GM23338 (cell line): ENCODE measurements around the gene TANGO2. TPM values are rescaled to one million over a fixed set of nuclear protein-coding genes. Genes with fewer than 3 reads are reported as not detected.

Experiments
- ATAC-seq: fragments of 200-7000 bp; cut with Tn5 transposase; 3 replicates; pipeline ENCODE4 v1.9.1; 2020
- DNase-seq: peaks from one replicate; pipeline ENCODE4 v3.0.0-alpha.2; 2015; ENCODE audit warnings: low spot score
- H2AFZ ChIP-seq: fragments of 200-600 bp; sonication (generic); 2 replicates; pipeline ENCODE4 v1.8.0; 2016; ENCODE audit warnings: antibody characterized with exemption, mild to moderate bottlenecking, moderate library complexity
- H3F3A ChIP-seq: fragments of 200-600 bp; sonication (generic); replicated peaks from 2 replicates; pipeline ENCODE4 v1.8.0; 2017; ENCODE audit warnings: antibody characterized with exemption, mixed run types, low read depth
- H3K27ac ChIP-seq: fragments of 200-600 bp; sonication (generic); 2 replicates; pipeline ENCODE4 v1.6.1; 2016; ENCODE audit warnings: low read depth
- H3K27me3 ChIP-seq: fragments of 200-600 bp; sonication (generic); 2 replicates; pipeline ENCODE4 v1.8.0; 2016; ENCODE audit warnings: mild to moderate bottlenecking, mixed run types, moderate library complexity; ENCODE audit not compliant: insufficient read depth
- H3K36me3 ChIP-seq: fragments of 200-600 bp; sonication (generic); 2 replicates; pipeline ENCODE4 v1.8.0; 2016; ENCODE audit warnings: mild to moderate bottlenecking; ENCODE audit not compliant: insufficient read depth
- H3K4me1 ChIP-seq: fragments of 200-600 bp; sonication (generic); 2 replicates; pipeline ENCODE4 v1.8.0; 2016; ENCODE audit warnings: mild to moderate bottlenecking, moderate library complexity; ENCODE audit not compliant: insufficient read depth
- H3K4me2 ChIP-seq: fragments of 200-600 bp; sonication (generic); 2 replicates; pipeline ENCODE4 v1.7.1; 2017; ENCODE audit warnings: mixed run types
- H3K4me3 ChIP-seq: fragments of 200-600 bp; sonication (generic); 2 replicates; pipeline ENCODE4 v1.6.1; 2016; ENCODE audit warnings: mixed run types
- H3K79me2 ChIP-seq: fragments of 200-600 bp; sonication (generic); replicated peaks from 2 replicates; pipeline ENCODE4 v1.8.0; 2017; ENCODE audit warnings: mild to moderate bottlenecking; ENCODE audit not compliant: insufficient read depth
- H3K9me2 ChIP-seq: fragments of 200-600 bp; sonication (generic); 2 replicates; pipeline ENCODE4 v1.8.0; 2017; ENCODE audit not compliant: insufficient read depth
- H4K20me1 ChIP-seq: fragments of 200-600 bp; sonication (generic); replicated peaks from 2 replicates; pipeline ENCODE4 v1.8.0; 2017; ENCODE audit warnings: mild to moderate bottlenecking; ENCODE audit not compliant: insufficient read depth
- H3K27ac Mint-ChIP-seq: 2 replicates; pipeline ENCODE4 v1.8.0; 2020; ENCODE audit warnings: inconsistent platforms, mild to moderate bottlenecking, moderate library complexity, mixed read lengths
- H3K27me3 Mint-ChIP-seq: 3 replicates; pipeline ENCODE4 v1.8.0; 2022; ENCODE audit warnings: low read depth, mild to moderate bottlenecking, moderate library complexity, mixed read lengths, inconsistent platforms; ENCODE audit not compliant: insufficient read depth, poor library complexity
- H3K36me3 Mint-ChIP-seq: 3 replicates; pipeline ENCODE4 v1.8.0; 2021; ENCODE audit warnings: low read depth, mild to moderate bottlenecking, inconsistent platforms, moderate library complexity, mixed read lengths
- H3K4me1 Mint-ChIP-seq: 3 replicates; pipeline ENCODE4 v1.8.0; 2020; ENCODE audit warnings: mild to moderate bottlenecking, inconsistent platforms, mixed read lengths
- H3K4me3 Mint-ChIP-seq: 3 replicates; pipeline ENCODE4 v1.8.0; 2021; ENCODE audit warnings: moderate library complexity, mild to moderate bottlenecking, inconsistent platforms, mixed read lengths
- H3K9me3 Mint-ChIP-seq: 3 replicates; pipeline ENCODE4 v1.8.0; 2020; ENCODE audit warnings: moderate library complexity, mild to moderate bottlenecking, inconsistent platforms, mixed read lengths
- CREB1 ChIP-seq: fragments of 250-450 bp; sonication (Bioruptor Pico); IDR thresholded peaks from 2 replicates; pipeline ENCODE4 v1.5.0; 2020; ENCODE audit warnings: low read depth, mild to moderate bottlenecking, moderate library complexity
- EZH2 ChIP-seq: fragments of 200-600 bp; sonication (generic); IDR thresholded peaks from one replicate; pipeline ENCODE4 v1.8.0; 2017; ENCODE audit warnings: antibody characterized with exemption, mild to moderate bottlenecking, low read depth; ENCODE audit not compliant: unreplicated experiment
- EZH2phosphoT487 ChIP-seq: fragments of 200-600 bp; sonication (generic); IDR thresholded peaks from one replicate; pipeline ENCODE4 v1.8.1; 2018; ENCODE audit warnings: antibody characterized with exemption; ENCODE audit not compliant: unreplicated experiment
- JUNB ChIP-seq: IDR thresholded peaks from one replicate; pipeline ENCODE4 v1.6.1; 2016; ENCODE audit warnings: antibody characterized with exemption; ENCODE audit not compliant: unreplicated experiment
- NANOG ChIP-seq: IDR thresholded peaks from 2 replicates; pipeline ENCODE4 v1.6.1; 2016; ENCODE audit warnings: antibody characterized with exemption, borderline replicate concordance
- POLR2AphosphoS5 ChIP-seq: IDR thresholded peaks from 2 replicates; pipeline ENCODE4 v1.6.1; 2016; ENCODE audit warnings: antibody characterized with exemption, low read depth
- STAT1 ChIP-seq: IDR thresholded peaks from one replicate; pipeline ENCODE4 v1.6.1; 2016; ENCODE audit warnings: antibody characterized with exemption; ENCODE audit not compliant: unreplicated experiment
- ZNF114 ChIP-seq: fragments of 250-450 bp; sonication (Bioruptor Pico); IDR thresholded peaks from 2 replicates; pipeline ENCODE4 v1.5.0; 2020; ENCODE audit warnings: mild to moderate bottlenecking, moderate library complexity
- ZNF331 ChIP-seq: fragments of 250-450 bp; sonication (Bioruptor Pico); IDR thresholded peaks from 2 replicates; pipeline ENCODE4 v1.5.0; 2020; ENCODE audit warnings: low read depth, mild to moderate bottlenecking, moderate library complexity
- polyA plus RNA-seq: library from polyadenylated mRNA; unstranded; fragments of >200 nt; fragmentation: Nextera tagmentation; extraction: Ambion mirVana; gene quantifications from 2 replicates; pipeline ENCODE4 v1.2.1, GENCODE V29; 2016
- total RNA-seq: library from RNA; depleted of rRNA; stranded (reverse); fragments of >200 nt; shearing (Covaris generic); gene quantifications from 2 replicates; pipeline ENCODE4 v1.2.3, GENCODE V29; 2014
- TF ChIP-seq, protein P1 (sequence below): IDR thresholded peaks from 2 replicates; pipeline ENCODE4 v1.6.1; 2016; ENCODE audit warnings: antibody characterized with exemption
- TF ChIP-seq, protein P2 (sequence below): IDR thresholded peaks from one replicate; pipeline ENCODE4 v1.6.1; 2018; ENCODE audit warnings: antibody characterized with exemption; ENCODE audit not compliant: unreplicated experiment
- TF ChIP-seq, protein P3 (sequence below): fragments of 250-450 bp; sonication (Bioruptor Pico); IDR thresholded peaks from 2 replicates; pipeline ENCODE4 v1.5.0; 2020; ENCODE audit warnings: mild to moderate bottlenecking, moderate library complexity
- TF ChIP-seq, protein P4 (sequence below), 2 experiments: fragments of 200-600 bp in 1 of 2; sonication (generic) in 1 of 2; conservative IDR thresholded peaks; 2 replicates each; pipeline versions ENCODE4 v1.5.1 to v1.6.1; 2016 to 2017; ENCODE audit warnings: antibody characterized with exemption in 2 of 2, low read depth in 2 of 2, mild to moderate bottlenecking in 2 of 2, moderate library complexity in 1 of 2

Gene TANGO2
- total and polyA plus RNA-seq, 2 experiments from 2014 or later = 6.9 to 15.0 TPM

DNA sequence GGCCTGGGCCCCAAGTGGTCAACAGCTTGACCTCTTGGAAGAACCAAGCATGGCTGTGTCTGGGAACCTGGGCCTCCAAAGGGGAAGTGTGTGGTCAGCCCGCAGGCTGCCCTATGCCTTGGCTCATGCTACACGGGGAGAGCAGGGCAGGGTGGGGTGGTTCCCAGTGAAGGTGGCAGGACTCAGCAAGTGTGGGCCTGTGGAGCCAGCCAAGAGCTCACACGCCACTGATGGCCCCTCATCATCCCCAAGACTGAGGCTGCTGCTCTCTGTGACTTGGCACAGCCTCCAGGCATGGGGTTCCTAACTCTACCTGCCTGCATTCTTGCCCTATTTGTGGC lies 43.2 kb downstream of the TANGO2 start:
- Histone ChIP-seq H3K9me2 (no peaks in the 10 kb centered on the region), H3K79me2 (no peaks in the 10 kb centered on the region), H3K27me3 (no peaks in the 10 kb centered on the region), H3K4me1 (no peaks in the 10 kb centered on the region), H2AFZ (no peak overlapping the region), H3K4me3 (no peak overlapping the region), H3K4me2 (no peak overlapping the region), H4K20me1 (no peaks in the 10 kb centered on the region), H3F3A (0 out of 2 replicates have a peak, but pooled peaks cover 4% of the 10 kb centered on the region), H3K27ac (no peak overlapping the region), H3K36me3 (no peaks in the 10 kb centered on the region)
- no peak for DNase-seq
- no peak for TF ChIP-seq POLR2AphosphoS5
- TF ChIP-seq, protein P1, sequence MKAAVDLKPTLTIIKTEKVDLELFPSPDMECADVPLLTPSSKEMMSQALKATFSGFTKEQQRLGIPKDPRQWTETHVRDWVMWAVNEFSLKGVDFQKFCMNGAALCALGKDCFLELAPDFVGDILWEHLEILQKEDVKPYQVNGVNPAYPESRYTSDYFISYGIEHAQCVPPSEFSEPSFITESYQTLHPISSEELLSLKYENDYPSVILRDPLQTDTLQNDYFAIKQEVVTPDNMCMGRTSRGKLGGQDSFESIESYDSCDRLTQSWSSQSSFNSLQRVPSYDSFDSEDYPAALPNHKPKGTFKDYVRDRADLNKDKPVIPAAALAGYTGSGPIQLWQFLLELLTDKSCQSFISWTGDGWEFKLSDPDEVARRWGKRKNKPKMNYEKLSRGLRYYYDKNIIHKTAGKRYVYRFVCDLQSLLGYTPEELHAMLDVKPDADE = no peak
- no peak for TF ChIP-seq CREB1 (CRISPR knock-in tag)
- TF ChIP-seq, protein P2, sequence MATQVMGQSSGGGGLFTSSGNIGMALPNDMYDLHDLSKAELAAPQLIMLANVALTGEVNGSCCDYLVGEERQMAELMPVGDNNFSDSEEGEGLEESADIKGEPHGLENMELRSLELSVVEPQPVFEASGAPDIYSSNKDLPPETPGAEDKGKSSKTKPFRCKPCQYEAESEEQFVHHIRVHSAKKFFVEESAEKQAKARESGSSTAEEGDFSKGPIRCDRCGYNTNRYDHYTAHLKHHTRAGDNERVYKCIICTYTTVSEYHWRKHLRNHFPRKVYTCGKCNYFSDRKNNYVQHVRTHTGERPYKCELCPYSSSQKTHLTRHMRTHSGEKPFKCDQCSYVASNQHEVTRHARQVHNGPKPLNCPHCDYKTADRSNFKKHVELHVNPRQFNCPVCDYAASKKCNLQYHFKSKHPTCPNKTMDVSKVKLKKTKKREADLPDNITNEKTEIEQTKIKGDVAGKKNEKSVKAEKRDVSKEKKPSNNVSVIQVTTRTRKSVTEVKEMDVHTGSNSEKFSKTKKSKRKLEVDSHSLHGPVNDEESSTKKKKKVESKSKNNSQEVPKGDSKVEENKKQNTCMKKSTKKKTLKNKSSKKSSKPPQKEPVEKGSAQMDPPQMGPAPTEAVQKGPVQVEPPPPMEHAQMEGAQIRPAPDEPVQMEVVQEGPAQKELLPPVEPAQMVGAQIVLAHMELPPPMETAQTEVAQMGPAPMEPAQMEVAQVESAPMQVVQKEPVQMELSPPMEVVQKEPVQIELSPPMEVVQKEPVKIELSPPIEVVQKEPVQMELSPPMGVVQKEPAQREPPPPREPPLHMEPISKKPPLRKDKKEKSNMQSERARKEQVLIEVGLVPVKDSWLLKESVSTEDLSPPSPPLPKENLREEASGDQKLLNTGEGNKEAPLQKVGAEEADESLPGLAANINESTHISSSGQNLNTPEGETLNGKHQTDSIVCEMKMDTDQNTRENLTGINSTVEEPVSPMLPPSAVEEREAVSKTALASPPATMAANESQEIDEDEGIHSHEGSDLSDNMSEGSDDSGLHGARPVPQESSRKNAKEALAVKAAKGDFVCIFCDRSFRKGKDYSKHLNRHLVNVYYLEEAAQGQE = no peak
- no peak for TF ChIP-seq JUNB
- TF ChIP-seq, protein P3, sequence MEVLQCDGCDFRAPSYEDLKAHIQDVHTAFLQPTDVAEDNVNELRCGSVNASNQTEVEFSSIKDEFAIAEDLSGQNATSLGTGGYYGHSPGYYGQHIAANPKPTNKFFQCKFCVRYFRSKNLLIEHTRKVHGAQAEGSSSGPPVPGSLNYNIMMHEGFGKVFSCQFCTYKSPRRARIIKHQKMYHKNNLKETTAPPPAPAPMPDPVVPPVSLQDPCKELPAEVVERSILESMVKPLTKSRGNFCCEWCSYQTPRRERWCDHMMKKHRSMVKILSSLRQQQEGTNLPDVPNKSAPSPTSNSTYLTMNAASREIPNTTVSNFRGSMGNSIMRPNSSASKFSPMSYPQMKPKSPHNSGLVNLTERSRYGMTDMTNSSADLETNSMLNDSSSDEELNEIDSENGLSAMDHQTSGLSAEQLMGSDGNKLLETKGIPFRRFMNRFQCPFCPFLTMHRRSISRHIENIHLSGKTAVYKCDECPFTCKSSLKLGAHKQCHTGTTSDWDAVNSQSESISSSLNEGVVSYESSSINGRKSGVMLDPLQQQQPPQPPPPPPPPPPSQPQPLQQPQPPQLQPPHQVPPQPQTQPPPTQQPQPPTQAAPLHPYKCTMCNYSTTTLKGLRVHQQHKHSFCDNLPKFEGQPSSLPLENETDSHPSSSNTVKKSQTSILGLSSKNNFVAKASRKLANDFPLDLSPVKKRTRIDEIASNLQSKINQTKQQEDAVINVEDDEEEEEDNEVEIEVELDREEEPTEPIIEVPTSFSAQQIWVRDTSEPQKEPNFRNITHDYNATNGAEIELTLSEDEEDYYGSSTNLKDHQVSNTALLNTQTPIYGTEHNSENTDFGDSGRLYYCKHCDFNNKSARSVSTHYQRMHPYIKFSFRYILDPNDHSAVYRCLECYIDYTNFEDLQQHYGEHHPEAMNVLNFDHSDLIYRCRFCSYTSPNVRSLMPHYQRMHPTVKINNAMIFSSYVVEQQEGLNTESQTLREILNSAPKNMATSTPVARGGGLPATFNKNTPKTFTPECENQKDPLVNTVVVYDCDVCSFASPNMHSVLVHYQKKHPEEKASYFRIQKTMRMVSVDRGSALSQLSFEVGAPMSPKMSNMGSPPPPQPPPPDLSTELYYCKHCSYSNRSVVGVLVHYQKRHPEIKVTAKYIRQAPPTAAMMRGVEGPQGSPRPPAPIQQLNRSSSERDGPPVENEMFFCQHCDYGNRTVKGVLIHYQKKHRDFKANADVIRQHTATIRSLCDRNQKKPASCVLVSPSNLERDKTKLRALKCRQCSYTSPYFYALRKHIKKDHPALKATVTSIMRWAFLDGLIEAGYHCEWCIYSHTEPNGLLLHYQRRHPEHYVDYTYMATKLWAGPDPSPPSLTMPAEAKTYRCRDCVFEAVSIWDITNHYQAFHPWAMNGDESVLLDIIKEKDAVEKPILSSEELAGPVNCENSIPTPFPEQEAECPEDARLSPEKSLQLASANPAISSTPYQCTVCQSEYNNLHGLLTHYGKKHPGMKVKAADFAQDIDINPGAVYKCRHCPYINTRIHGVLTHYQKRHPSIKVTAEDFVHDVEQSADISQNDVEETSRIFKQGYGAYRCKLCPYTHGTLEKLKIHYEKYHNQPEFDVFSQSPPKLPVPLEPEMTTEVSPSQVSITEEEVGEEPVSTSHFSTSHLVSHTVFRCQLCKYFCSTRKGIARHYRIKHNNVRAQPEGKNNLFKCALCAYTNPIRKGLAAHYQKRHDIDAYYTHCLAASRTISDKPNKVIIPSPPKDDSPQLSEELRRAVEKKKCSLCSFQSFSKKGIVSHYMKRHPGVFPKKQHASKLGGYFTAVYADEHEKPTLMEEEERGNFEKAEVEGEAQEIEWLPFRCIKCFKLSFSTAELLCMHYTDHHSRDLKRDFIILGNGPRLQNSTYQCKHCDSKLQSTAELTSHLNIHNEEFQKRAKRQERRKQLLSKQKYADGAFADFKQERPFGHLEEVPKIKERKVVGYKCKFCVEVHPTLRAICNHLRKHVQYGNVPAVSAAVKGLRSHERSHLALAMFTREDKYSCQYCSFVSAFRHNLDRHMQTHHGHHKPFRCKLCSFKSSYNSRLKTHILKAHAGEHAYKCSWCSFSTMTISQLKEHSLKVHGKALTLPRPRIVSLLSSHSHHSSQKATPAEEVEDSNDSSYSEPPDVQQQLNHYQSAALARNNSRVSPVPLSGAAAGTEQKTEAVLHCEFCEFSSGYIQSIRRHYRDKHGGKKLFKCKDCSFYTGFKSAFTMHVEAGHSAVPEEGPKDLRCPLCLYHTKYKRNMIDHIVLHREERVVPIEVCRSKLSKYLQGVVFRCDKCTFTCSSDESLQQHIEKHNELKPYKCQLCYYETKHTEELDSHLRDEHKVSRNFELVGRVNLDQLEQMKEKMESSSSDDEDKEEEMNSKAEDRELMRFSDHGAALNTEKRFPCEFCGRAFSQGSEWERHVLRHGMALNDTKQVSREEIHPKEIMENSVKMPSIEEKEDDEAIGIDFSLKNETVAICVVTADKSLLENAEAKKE (CRISPR knock-in tag) = no peak
- TF ChIP-seq NANOG = no peak
- TF ChIP-seq, protein P4, sequence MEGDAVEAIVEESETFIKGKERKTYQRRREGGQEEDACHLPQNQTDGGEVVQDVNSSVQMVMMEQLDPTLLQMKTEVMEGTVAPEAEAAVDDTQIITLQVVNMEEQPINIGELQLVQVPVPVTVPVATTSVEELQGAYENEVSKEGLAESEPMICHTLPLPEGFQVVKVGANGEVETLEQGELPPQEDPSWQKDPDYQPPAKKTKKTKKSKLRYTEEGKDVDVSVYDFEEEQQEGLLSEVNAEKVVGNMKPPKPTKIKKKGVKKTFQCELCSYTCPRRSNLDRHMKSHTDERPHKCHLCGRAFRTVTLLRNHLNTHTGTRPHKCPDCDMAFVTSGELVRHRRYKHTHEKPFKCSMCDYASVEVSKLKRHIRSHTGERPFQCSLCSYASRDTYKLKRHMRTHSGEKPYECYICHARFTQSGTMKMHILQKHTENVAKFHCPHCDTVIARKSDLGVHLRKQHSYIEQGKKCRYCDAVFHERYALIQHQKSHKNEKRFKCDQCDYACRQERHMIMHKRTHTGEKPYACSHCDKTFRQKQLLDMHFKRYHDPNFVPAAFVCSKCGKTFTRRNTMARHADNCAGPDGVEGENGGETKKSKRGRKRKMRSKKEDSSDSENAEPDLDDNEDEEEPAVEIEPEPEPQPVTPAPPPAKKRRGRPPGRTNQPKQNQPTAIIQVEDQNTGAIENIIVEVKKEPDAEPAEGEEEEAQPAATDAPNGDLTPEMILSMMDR (conservative IDR thresholded peaks at IDR 0.05; ENCODE audit: low read depth in 2 of 2) = no peak
- TF ChIP-seq EZH2 = no peak
- no peak for TF ChIP-seq EZH2phosphoT487
- no peak for TF ChIP-seq ZNF331 (CRISPR knock-in tag)
- no peak for TF ChIP-seq ZNF114
- no peak for TF ChIP-seq STAT1
- ATAC-seq = no peak
- Mint-ChIP-seq H3K27ac (no peak overlapping the region), H3K4me3 (no peak overlapping the region), H3K36me3 (no peaks in the 10 kb centered on the region; the same call in 2 of the 3 replicates), H3K9me3 (no peaks in the 10 kb centered on the region), H3K4me1 (no peaks in the 10 kb centered on the region), H3K27me3 (peaks cover 5% of the 10 kb centered on the region)
